K562 (cell line): Measurements from ENCODE around the gene TMCC2. TPM values are rescaled to one million over a fixed set of nuclear protein-coding genes. Genes with fewer than 3 reads are reported as not detected.

Experiments used
- ATAC-seq: fragments of 200-7000 bp; cut with Tn5 transposase; 3 replicates; pipeline ENCODE4 v1.9.1; 2020; ENCODE audit warnings: moderate library complexity
- BruUV-seq: library from RNA; stranded (reverse); fragments of 400-500 nt; replicated peaks from 2 replicates; lab custom pipeline; 2021; lab: Mats Ljungman, UMichigan
- CTCF ChIA-PET: fragments of 300-600 bp; formaldehyde crosslinking; extraction: SDS; loops from one replicate; lab custom pipeline; 2021; ENCODE audit warnings: low intra/inter-chr PET ratio; lab: Yijun Ruan, JAX
- POLR2A ChIA-PET: fragments of 300-600, 350-650 bp; sonication (Branson Sonifier 250); formaldehyde crosslinking; extraction: SDS; loops from one replicate; lab custom pipeline; 2021; ENCODE audit warnings: antibody characterized with exemption, inconsistent platforms; lab: Yijun Ruan, JAX
- DNase-seq, 4 experiments: peaks; one replicate each; pipeline versions ENCODE4 v3.0.0 to v3.0.0-alpha.2; 2011 to 2018; ENCODE audit warnings: low spot score in 3 of 4, mixed read lengths in 3 of 4; ENCODE audit errors: extremely low read depth in 1 of 4
- FAIRE-seq: peaks from 2 replicates; lab custom pipeline; 2011; peaks lifted over from hg19 to GRCh38; lab: Jason Lieb, UNC
- H2AFZ ChIP-seq: 2 replicates; pipeline ENCODE4 v1.6.0; 2011; ENCODE audit warnings: low read depth, low read length, control low read depth, inconsistent platforms
- H3K27ac ChIP-seq: fragments of 200-600 bp; 3 replicates; pipeline ENCODE4 v1.8.0; 2011; ENCODE audit warnings: low read depth, mild to moderate bottlenecking, control low read depth, inconsistent platforms, low read length, moderate library complexity, mixed read lengths; ENCODE audit errors: extremely low read depth
- H3K27me3 ChIP-seq, 2 experiments: fragments of 300-600 bp in 1 of 2; 2 replicates in 1 of 2; 3 replicates in 1 of 2; pipeline versions ENCODE4 v1.6.0 to v1.8.0; 2011; ENCODE audit warnings: inconsistent platforms in 2 of 2, low read length in 2 of 2, mild to moderate bottlenecking in 1 of 2, mixed read lengths in 1 of 2, moderate library complexity in 1 of 2; ENCODE audit not compliant: control insufficient read depth in 2 of 2, insufficient read depth in 2 of 2
- H3K36me3 ChIP-seq: fragments of 300-600 bp; 3 replicates; pipeline ENCODE4 v1.8.0; 2011; ENCODE audit warnings: mild to moderate bottlenecking, low read length, inconsistent platforms; ENCODE audit not compliant: control insufficient read depth, insufficient read depth
- H3K4me1 ChIP-seq, 2 experiments: fragments of 200-600 bp in 1 of 2; replicated peaks in 1 of 2; 2 replicates in 1 of 2; 3 replicates in 1 of 2; pipeline versions ENCODE4 v1.5.1 to v1.8.0; 2011; ENCODE audit warnings: inconsistent platforms in 2 of 2, low read length in 2 of 2, mild to moderate bottlenecking in 1 of 2, mixed read lengths in 1 of 2, moderate library complexity in 1 of 2; ENCODE audit not compliant: control insufficient read depth in 2 of 2, insufficient read depth in 2 of 2
- H3K4me2 ChIP-seq: 2 replicates; pipeline ENCODE4 v1.6.1; 2011; ENCODE audit warnings: low read length, control low read depth, inconsistent platforms, mixed read lengths; ENCODE audit not compliant: insufficient read depth
- H3K4me3 ChIP-seq: fragments of 200-600 bp; sonication (generic), shearing (Covaris generic); 2 replicates; pipeline ENCODE4 v1.5.1; 2016; ENCODE audit warnings: control low read depth, inconsistent platforms
- H3K79me2 ChIP-seq: fragments of 200-600 bp; 3 replicates; pipeline ENCODE4 v1.8.0; 2011; ENCODE audit warnings: low read length, inconsistent platforms; ENCODE audit not compliant: control insufficient read depth, insufficient read depth
- H3K9ac ChIP-seq, 2 experiments: 2 replicates each; pipeline versions ENCODE4 v1.6.0 to v1.6.1; 2011; ENCODE audit warnings: low read depth in 2 of 2, low read length in 2 of 2, control low read depth in 1 of 2, inconsistent platforms in 1 of 2, mild to moderate bottlenecking in 1 of 2, mixed read lengths in 1 of 2; ENCODE audit not compliant: insufficient read depth in 1 of 2
- H3K9me1 ChIP-seq: one replicate; pipeline ENCODE4 v1.6.0; 2011; ENCODE audit warnings: inconsistent platforms, mild to moderate bottlenecking, low read length, moderate library complexity; ENCODE audit not compliant: control insufficient read depth, insufficient read depth
- H3K9me3 ChIP-seq: replicated peaks from 2 replicates; pipeline ENCODE4 v1.5.1; 2011; ENCODE audit warnings: low read depth, low read length, inconsistent platforms; ENCODE audit not compliant: control insufficient read depth, insufficient read depth
- H4K20me1 ChIP-seq: replicated peaks from 2 replicates; pipeline ENCODE4 v1.6.1; 2011; ENCODE audit warnings: low read length, inconsistent platforms, mixed read lengths; ENCODE audit not compliant: control insufficient read depth, insufficient read depth
- GABPB1 ChIP-seq: sonication (generic); formaldehyde crosslinking; IDR thresholded peaks from 2 replicates; pipeline ENCODE4 v1.8.0; 2022; ENCODE audit warnings: mild to moderate bottlenecking, missing genetic modification reagents
- HDAC8 ChIP-seq: fragments of 450-650 bp; IDR thresholded peaks from 2 replicates; pipeline ENCODE4 v1.6.1; 2016; ENCODE audit warnings: mild to moderate bottlenecking, missing genetic modification characterization, moderate library complexity, missing compliant biosample characterization
- MEIS2 ChIP-seq: fragments of 450-650 bp; IDR thresholded peaks from 2 replicates; pipeline ENCODE4 v1.6.1; 2014; ENCODE audit warnings: mild to moderate bottlenecking; ENCODE audit not compliant: partially characterized antibody
- MIER1 ChIP-seq: fragments of 450-650 bp; IDR thresholded peaks from 2 replicates; pipeline ENCODE4 v1.6.1; 2016; ENCODE audit warnings: antibody characterized with exemption, mild to moderate bottlenecking, low read depth
- NELFE ChIP-seq: IDR thresholded peaks from 2 replicates; pipeline ENCODE4 v1.6.1; 2011; ENCODE audit warnings: mild to moderate bottlenecking; ENCODE audit not compliant: insufficient read depth, insufficient read length
- PBX2 ChIP-seq, 2 experiments: IDR thresholded peaks in 1 of 2; conservative IDR thresholded peaks in 1 of 2; 2 replicates each; pipeline ENCODE4 v1.6.1; 2016; ENCODE audit warnings: low read depth in 2 of 2, mild to moderate bottlenecking in 1 of 2, missing compliant biosample characterization in 1 of 2, missing genetic modification characterization in 1 of 2, moderate library complexity in 1 of 2
- POLR3G ChIP-seq: IDR thresholded peaks from 2 replicates; pipeline ENCODE4 v1.6.1; 2011; ENCODE audit not compliant: insufficient read length, insufficient replicate concordance; ENCODE audit errors: extremely low read depth
- TFAM ChIP-seq: fragments of 250-450 bp; sonication (Bioruptor Pico); conservative IDR thresholded peaks from 2 replicates; pipeline ENCODE4 v1.5.0; 2021; ENCODE audit warnings: mild to moderate bottlenecking, moderate library complexity
- VEZF1 ChIP-seq: fragments of 200-800 bp; sonication (Bioruptor generic); IDR thresholded peaks from 2 replicates; pipeline ENCODE4 v1.6.1; 2017; ENCODE audit warnings: missing genetic modification characterization, missing compliant biosample characterization
- ZBTB17 ChIP-seq: fragments of 450-650 bp; formaldehyde crosslinking; IDR thresholded peaks from 2 replicates; pipeline ENCODE4 v1.4.0; 2020; ENCODE audit warnings: mild to moderate bottlenecking
- ZEB2 ChIP-seq: fragments of 450-650 bp; IDR thresholded peaks from 2 replicates; pipeline ENCODE4 v1.6.1; 2016
- ZNF165 ChIP-seq: fragments of 250-450 bp; sonication (Bioruptor Pico); IDR thresholded peaks from 2 replicates; pipeline ENCODE4 v1.4.0; 2020; ENCODE audit warnings: borderline replicate concordance
- ZNF324 ChIP-seq: fragments of 250-450 bp; sonication (Bioruptor Pico); IDR thresholded peaks from 2 replicates; pipeline ENCODE4 v1.4.0; 2020; ENCODE audit warnings: mild to moderate bottlenecking
- ZNF436 ChIP-seq: fragments of 250-450, 450-650 bp; sonication (Bioruptor Pico); formaldehyde crosslinking; IDR thresholded peaks from 2 replicates; pipeline ENCODE4 v1.7.0; 2020; ENCODE audit warnings: mild to moderate bottlenecking
- ZNF507 ChIP-seq: conservative IDR thresholded peaks from 2 replicates; pipeline ENCODE4 v1.6.1; 2017; ENCODE audit warnings: missing genetic modification characterization, missing compliant biosample characterization
- WGBS: fragments of 100-300 bp; shearing (Covaris generic); methylation state at CpG from one replicate; pipeline ENCODE4 v1.1.6; 2016; ENCODE audit warnings: low coverage, mixed read lengths; ENCODE audit not compliant: insufficient coverage; ENCODE audit errors: missing lambda C conversion rate; 5-methylcytosine and 5-hydroxymethylcytosine counted together
- in situ Hi-C: fragments of 300-500 bp; cut with MboI; formaldehyde crosslinking; loops from 4 replicates; pipeline ENCODE4 v1.15.0; 2018; ENCODE audit warnings: inconsistent platforms, mixed read lengths
- intact Hi-C: fragments of 100-400 bp; cut with micrococcal nuclease; formaldehyde crosslinking; loops from 2 replicates; pipeline ENCODE4 v1.14.2; 2022
- polyA plus RNA-seq, 8 experiments: library from polyadenylated mRNA; depleted of rRNA in 4 of 8; stranded (reverse) in 5 of 8; unstranded in 3 of 8; fragments of >200 nt; fragmentation: Nextera tagmentation in 2 of 8; fragmentation: Illumina TruSeq in 1 of 8; extraction: Ambion mirVana in 2 of 8; extraction: Trizol in 1 of 8; gene quantifications; 2 replicates each; pipeline versions ENCODE4 v1.2.1 to v1.2.3, GENCODE V29; 2011 to 2014; ENCODE audit warnings: inconsistent platforms in 1 of 8, missing spikeins in 1 of 8
- total RNA-seq, 7 experiments: library from RNA; depleted of rRNA in 6 of 7; stranded (reverse); fragments of >200 nt in 6 of 7; fragmentation: Illumina TruSeq in 2 of 7; extraction: Trizol in 2 of 7; gene quantifications; 2 replicates each; pipeline versions ENCODE4 v1.2.1 to v1.2.3, GENCODE V29; 2011 to 2021; ENCODE audit warnings: low replicate concordance in 1 of 7
- TF ChIP-seq, protein P1 (sequence below): sonication (generic); IDR thresholded peaks from 2 replicates; pipeline ENCODE4 v1.6.1; 2016
- TF ChIP-seq, protein P2 (sequence below): fragments of 250-450 bp; sonication (Bioruptor Pico); IDR thresholded peaks from 2 replicates; pipeline ENCODE4 v1.8.0; 2021; ENCODE audit warnings: borderline replicate concordance, mild to moderate bottlenecking, moderate library complexity; ENCODE audit not compliant: poor library complexity, severe bottlenecking

Gene TMCC2
- total and polyA plus RNA-seq, 9 of the 15 experiments (the other 6 are each of a cell fraction or from before 2014, with no cell fraction given) = 0.06 to 1.8 (median 0.98) TPM

GRCh38 chr1:205279986-205280385, 52.2 kb downstream of the TMCC2 start:
- H3K4me1 ChIP-seq = peaks cover 10 to 16% of the 10 kb centered on the region in 2 experiments
- intact Hi-C loops = no loop called here
- no peak for TF ChIP-seq ZNF436
- TF ChIP-seq ZNF507 (tag) = no peak
- TF ChIP-seq ZBTB17 = no peak
- TF ChIP-seq NELFE = no peak
- TF ChIP-seq TFAM (CRISPR knock-in tag) = no peak
- TF ChIP-seq MIER1 = no peak
- TF ChIP-seq POLR3G = no peak
- no peak for TF ChIP-seq PBX2 (CRISPR knock-in tag; IDR thresholded peaks at IDR 0.05; ENCODE audit: low read depth)
- TF ChIP-seq PBX2 (tag; conservative IDR thresholded peaks at IDR 0.05; ENCODE audit: low read depth) = 0 out of 2 replicates have a peak, but pooled peaks have one; percentile 40
- TF ChIP-seq, protein P1, sequence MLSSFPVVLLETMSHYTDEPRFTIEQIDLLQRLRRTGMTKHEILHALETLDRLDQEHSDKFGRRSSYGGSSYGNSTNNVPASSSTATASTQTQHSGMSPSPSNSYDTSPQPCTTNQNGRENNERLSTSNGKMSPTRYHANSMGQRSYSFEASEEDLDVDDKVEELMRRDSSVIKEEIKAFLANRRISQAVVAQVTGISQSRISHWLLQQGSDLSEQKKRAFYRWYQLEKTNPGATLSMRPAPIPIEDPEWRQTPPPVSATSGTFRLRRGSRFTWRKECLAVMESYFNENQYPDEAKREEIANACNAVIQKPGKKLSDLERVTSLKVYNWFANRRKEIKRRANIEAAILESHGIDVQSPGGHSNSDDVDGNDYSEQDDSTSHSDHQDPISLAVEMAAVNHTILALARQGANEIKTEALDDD = no peak
- TF ChIP-seq MEIS2 = peak; percentile 10
- TF ChIP-seq HDAC8 (tag) = no peak
- TF ChIP-seq, protein P2, sequence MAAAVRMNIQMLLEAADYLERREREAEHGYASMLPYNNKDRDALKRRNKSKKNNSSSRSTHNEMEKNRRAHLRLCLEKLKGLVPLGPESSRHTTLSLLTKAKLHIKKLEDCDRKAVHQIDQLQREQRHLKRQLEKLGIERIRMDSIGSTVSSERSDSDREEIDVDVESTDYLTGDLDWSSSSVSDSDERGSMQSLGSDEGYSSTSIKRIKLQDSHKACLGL (CRISPR knock-in tag) = no peak
- TF ChIP-seq VEZF1 (CRISPR knock-in tag) = peak; percentile 30; the same call in 1 of the 2 replicates
- TF ChIP-seq ZEB2 = no peak
- no peak for TF ChIP-seq GABPB1 (CRISPR knock-in tag)
- no peak for TF ChIP-seq ZNF324
- TF ChIP-seq ZNF165 (CRISPR knock-in tag) = no peak

More at GRCh38 chr1:205279986-205280385, 52.2 kb downstream of the TMCC2 start:
- no peaks in the 10 kb centered on the region for H3K36me3 ChIP-seq
- no peak overlapping the region for H3K4me3 ChIP-seq
- H3K79me2 ChIP-seq = no peaks in the 10 kb centered on the region
- DNase-seq = no peak
- no peak for ATAC-seq
- CTCF ChIA-PET = no interaction called here
- no peak overlapping the region for H3K27ac ChIP-seq
- H3K4me2 ChIP-seq = no peak overlapping the region
- H3K9me3 ChIP-seq = no peaks in the 10 kb centered on the region
- BruUV-seq = no TSS peak
- H4K20me1 ChIP-seq = no peaks in the 10 kb centered on the region
- H3K27me3 ChIP-seq = peaks cover 2 to 13% of the 10 kb centered on the region in 2 experiments; a peak in 4 of 5 replicates
- 3% methylated on average over 3 of the region's 3 CpGs for WGBS
- POLR2A ChIA-PET = interaction anchor here (0.6 to 1.1 kb wide), 2 partner anchors 43 to 236 kb away, joined by 4 read pairs; no protein-coding TSS in a partner anchor
- in situ Hi-C loops = loop anchor here (5.0 kb wide), 1 partner anchor 42 kb away; the partner anchor contains the start of gene NUAK2
- peak overlapping the region in 1 of 2 experiments; percentile 54; a peak in 1 of 4 replicates for H3K9ac ChIP-seq
- no peaks in the 10 kb centered on the region for H3K9me1 ChIP-seq
- no peak for FAIRE-seq
- H2AFZ ChIP-seq = no peak overlapping the region
